HEK293 (cell line): ENCODE measurements around the gene PITPNM2.

ENCODE experiments used
- CTCF ChIA-PET: fragments of 350-600 bp; formaldehyde crosslinking; extraction: SDS; loops from one replicate; lab custom pipeline; 2021; ENCODE audit warnings: antibody characterized with exemption; lab: Yijun Ruan, JAX
- POLR2A ChIA-PET: fragments of 300-600 bp; formaldehyde crosslinking; extraction: SDS; loops from one replicate; lab custom pipeline; 2020; ENCODE audit warnings: antibody characterized with exemption, inconsistent platforms; lab: Yijun Ruan, JAX
- H3K27ac ChIP-seq: fragments of 200-500 bp; sonication (Bioruptor generic); 2 replicates; pipeline ENCODE4 v1.5.1; 2014; ENCODE audit warnings: low read depth, low read length, control low read depth, inconsistent platforms; ENCODE audit errors: extremely low read depth
- H3K36me3 ChIP-seq, 2 experiments: fragments of 200-500 bp in 1 of 2; sonication (Bioruptor generic) in 1 of 2; 1 replicate in 1 of 2; 2 replicates in 1 of 2; pipeline ENCODE4 v1.5.1; 2014 to 2017; ENCODE audit warnings: inconsistent platforms in 2 of 2, low read length in 2 of 2; ENCODE audit not compliant: control insufficient read depth in 2 of 2, insufficient read depth in 1 of 2
- H3K4me1 ChIP-seq: fragments of 200-500 bp; sonication (Bioruptor generic); 2 replicates; pipeline ENCODE4 v1.5.1; 2014; ENCODE audit warnings: mild to moderate bottlenecking, low read length, inconsistent platforms; ENCODE audit not compliant: control insufficient read depth, insufficient read depth
- H3K4me3 ChIP-seq: 2 replicates; pipeline ENCODE4 v1.5.1; 2011; ENCODE audit warnings: low read depth, mild to moderate bottlenecking, control low read depth, low read length, moderate library complexity
- H3K9me3 ChIP-seq: fragments of 200-500 bp; sonication (Bioruptor generic); 2 replicates; pipeline ENCODE4 v1.5.1; 2014; ENCODE audit warnings: low read depth, low read length, inconsistent platforms; ENCODE audit not compliant: control insufficient read depth, insufficient read depth
- EGR2 ChIP-seq: fragments of 450-650 bp; formaldehyde crosslinking; IDR thresholded peaks from 2 replicates; pipeline ENCODE4 v1.5.1; 2016; ENCODE audit warnings: low read depth, missing biosample characterization, missing genetic modification characterization
- FEZF1 ChIP-seq: fragments of 450-650 bp; formaldehyde crosslinking; IDR thresholded peaks from 2 replicates; pipeline ENCODE4 v1.5.1; 2016; ENCODE audit warnings: missing biosample characterization, missing genetic modification characterization
- PATZ1 ChIP-seq: fragments of 450-650 bp; formaldehyde crosslinking; IDR thresholded peaks from 2 replicates; pipeline ENCODE4 v1.5.1; 2016; ENCODE audit warnings: missing biosample characterization, missing genetic modification characterization
- ZBTB8A ChIP-seq: fragments of 450-650 bp; formaldehyde crosslinking; IDR thresholded peaks from 2 replicates; pipeline ENCODE4 v1.5.1; 2016; ENCODE audit warnings: missing biosample characterization, missing genetic modification characterization
- ZNF10 ChIP-seq: fragments of 450-650 bp; formaldehyde crosslinking; IDR thresholded peaks from 2 replicates; pipeline ENCODE4 v1.5.1; 2017; ENCODE audit warnings: missing biosample characterization, missing genetic modification characterization
- ZNF121 ChIP-seq: fragments of 450-650 bp; formaldehyde crosslinking; IDR thresholded peaks from 2 replicates; pipeline ENCODE4 v1.5.1; 2016; ENCODE audit warnings: missing biosample characterization, missing genetic modification characterization
- ZNF146 ChIP-seq: fragments of 450-650 bp; formaldehyde crosslinking; IDR thresholded peaks from 2 replicates; pipeline ENCODE4 v1.5.1; 2016; ENCODE audit warnings: missing biosample characterization, missing genetic modification characterization
- ZNF19 ChIP-seq: fragments of 450-650 bp; formaldehyde crosslinking; IDR thresholded peaks from 2 replicates; pipeline ENCODE4; 2016; ENCODE audit warnings: missing biosample characterization, missing genetic modification characterization, low read depth
- ZNF248 ChIP-seq: fragments of 450-650 bp; formaldehyde crosslinking; IDR thresholded peaks from 2 replicates; pipeline ENCODE4 v1.5.1; 2017; ENCODE audit warnings: missing biosample characterization, missing genetic modification characterization
- ZNF280C ChIP-seq: fragments of 450-650 bp; formaldehyde crosslinking; IDR thresholded peaks from 2 replicates; pipeline ENCODE4 v1.5.1; 2016; ENCODE audit warnings: missing biosample characterization, missing genetic modification characterization
- ZNF398 ChIP-seq: fragments of 450-650 bp; formaldehyde crosslinking; IDR thresholded peaks from 2 replicates; pipeline ENCODE4 v1.5.1; 2017; ENCODE audit warnings: missing biosample characterization, missing genetic modification characterization
- TF ChIP-seq, protein P1 (sequence below): fragments of 450-650 bp; formaldehyde crosslinking; IDR thresholded peaks from 2 replicates; pipeline ENCODE4 v1.5.1; 2016; ENCODE audit warnings: missing biosample characterization, missing genetic modification characterization

The PITPNM2 gene

GRCh38 chr12:123140676-123141614 is 9.9 kb downstream of the PITPNM2 start (continued):
- TF ChIP-seq ZNF280C (tag by site-specific recombination) (no peak), ZBTB8A (no peak), EGR2 (no peak), ZNF121 (no peak)

DNA sequence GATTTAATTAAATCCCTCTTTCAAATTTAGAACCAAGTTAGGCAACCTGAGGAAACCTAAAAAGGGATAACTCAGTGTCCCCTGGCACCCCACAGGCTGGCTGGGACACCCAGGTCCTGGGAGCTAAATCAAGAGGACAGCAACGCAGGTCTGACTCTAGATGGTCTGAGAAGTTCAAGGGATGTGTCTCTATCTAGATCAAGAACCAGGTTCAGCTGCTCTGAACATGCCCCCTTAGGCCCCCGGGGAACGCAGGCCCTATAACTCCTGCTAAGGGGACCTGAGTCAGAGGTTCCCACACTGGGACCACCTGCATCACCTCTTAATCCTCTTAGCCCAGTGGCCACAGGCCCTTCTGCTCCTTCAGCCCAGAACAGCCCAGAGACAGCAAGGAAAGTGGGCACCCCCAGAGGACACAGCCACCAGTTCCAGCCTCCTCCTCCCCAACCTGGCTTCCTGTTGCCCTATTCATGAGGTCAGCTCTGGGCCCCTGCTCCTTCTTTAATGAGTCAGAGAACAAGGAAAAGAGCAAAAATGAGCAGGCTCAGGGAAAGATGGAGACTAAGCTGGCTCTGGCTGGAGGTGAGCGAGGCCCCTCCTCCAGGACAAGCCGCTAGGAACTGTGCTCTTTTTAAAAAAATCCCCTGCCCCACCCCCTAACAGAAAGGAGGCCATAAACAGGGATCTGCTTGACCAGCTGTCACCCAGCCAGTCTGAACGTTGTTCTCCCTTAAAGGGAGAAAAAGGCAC is 10.8 kb downstream of the PITPNM2 start:
- TF ChIP-seq ZNF398 (no peak), FEZF1 (tag by site-specific recombination) (peak; percentile 93), PATZ1 (tag by site-specific recombination) (peak; percentile 35; the same call in 1 of the 2 replicates)
- TF ChIP-seq, protein P1, sequence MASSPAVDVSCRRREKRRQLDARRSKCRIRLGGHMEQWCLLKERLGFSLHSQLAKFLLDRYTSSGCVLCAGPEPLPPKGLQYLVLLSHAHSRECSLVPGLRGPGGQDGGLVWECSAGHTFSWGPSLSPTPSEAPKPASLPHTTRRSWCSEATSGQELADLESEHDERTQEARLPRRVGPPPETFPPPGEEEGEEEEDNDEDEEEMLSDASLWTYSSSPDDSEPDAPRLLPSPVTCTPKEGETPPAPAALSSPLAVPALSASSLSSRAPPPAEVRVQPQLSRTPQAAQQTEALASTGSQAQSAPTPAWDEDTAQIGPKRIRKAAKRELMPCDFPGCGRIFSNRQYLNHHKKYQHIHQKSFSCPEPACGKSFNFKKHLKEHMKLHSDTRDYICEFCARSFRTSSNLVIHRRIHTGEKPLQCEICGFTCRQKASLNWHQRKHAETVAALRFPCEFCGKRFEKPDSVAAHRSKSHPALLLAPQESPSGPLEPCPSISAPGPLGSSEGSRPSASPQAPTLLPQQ = peak; percentile 69
- ChIA-PET CTCF (interaction anchor here (0.9 to 1.4 kb wide), 2 partner anchors 18 to 85 kb away, joined by 3 read pairs; no protein-coding TSS in a partner anchor), POLR2A (no interaction called here)
- no peak overlapping the region for H3K4me3 ChIP-seq
- no peak overlapping the region; the same call in 1 of the 2 replicates for H3K27ac ChIP-seq
- no peaks in the 10 kb centered on the region for H3K36me3 ChIP-seq
- H3K4me1 ChIP-seq = peaks cover 12% of the 10 kb centered on the region
- no peaks in the 10 kb centered on the region for H3K9me3 ChIP-seq

- 0 out of 2 replicates have a peak, but pooled peaks have one; percentile 57 for TF ChIP-seq ZNF146 (tag by site-specific recombination)
- no peak for TF ChIP-seq ZNF248 (tag by site-specific recombination)
- TF ChIP-seq ZNF10 (tag by site-specific recombination) = 0 out of 2 replicates have a peak, but pooled peaks have one; percentile 41
- TF ChIP-seq ZNF19 = no peak
- H3K27ac ChIP-seq = no peak overlapping the region
- no peaks in the 10 kb centered on the region for H3K9me3 ChIP-seq
- H3K4me1 ChIP-seq = no peaks in the 10 kb centered on the region
- no peaks in the 10 kb centered on the region for H3K36me3 ChIP-seq
- no peak overlapping the region for H3K4me3 ChIP-seq
- ChIA-PET CTCF (interaction anchor here (0.7 kb wide), 1 partner anchor 209 kb away, joined by 3 read pairs; no protein-coding TSS in a partner anchor), POLR2A (no interaction called here)
Measured at GRCh38 chr12:123135688-123136087, 15.2 kb downstream of the PITPNM2 start.
